MM.1S (cell line): Measurements from ENCODE around the gene ANKRD65.

Experiments used
- DNase-seq: peaks from one replicate; pipeline ENCODE4 v3.0.0-alpha.2; 2015
- H2AFZ ChIP-seq: fragments of 300-600 bp; sonication (generic); 2 replicates; pipeline ENCODE4 v1.6.0; 2016; ENCODE audit warnings: antibody characterized with exemption, low read length
- H3F3A ChIP-seq: fragments of 300-600 bp; sonication (generic); 2 replicates; pipeline ENCODE4 v1.6.1; 2016; ENCODE audit warnings: mild to moderate bottlenecking, antibody characterized with exemption, low read length, moderate library complexity, mixed read lengths; ENCODE audit not compliant: insufficient read depth
- H3K27ac ChIP-seq: fragments of 300-600 bp; sonication (generic); 2 replicates; pipeline ENCODE4 v1.5.1; 2016; ENCODE audit warnings: mild to moderate bottlenecking, low read length
- H3K27me3 ChIP-seq: fragments of 300-600 bp; sonication (generic); replicated peaks from 2 replicates; pipeline ENCODE4 v1.6.0; 2016; ENCODE audit warnings: low read length; ENCODE audit not compliant: insufficient read depth
- H3K36me3 ChIP-seq: fragments of 300-600 bp; sonication (generic); replicated peaks from 2 replicates; pipeline ENCODE4 v1.6.1; 2016; ENCODE audit warnings: mild to moderate bottlenecking, low read length, mixed read lengths; ENCODE audit not compliant: insufficient read depth
- H3K4me1 ChIP-seq: fragments of 300-600 bp; sonication (generic); 2 replicates; pipeline ENCODE4 v1.6.1; 2016; ENCODE audit warnings: low read length, mixed read lengths
- H3K4me2 ChIP-seq: fragments of 300-600 bp; sonication (generic); 2 replicates; pipeline ENCODE4 v1.6.0; 2016; ENCODE audit warnings: low read depth, low read length
- H3K4me3 ChIP-seq: fragments of 300-600 bp; sonication (generic); 2 replicates; pipeline ENCODE4 v1.5.1; 2016; ENCODE audit warnings: low read length, mixed read lengths
- H3K79me2 ChIP-seq: fragments of 300-600 bp; sonication (generic); 2 replicates; pipeline ENCODE4 v1.6.1; 2016; ENCODE audit warnings: mixed run types, low read length, mixed read lengths
- H3K9ac ChIP-seq: fragments of 300-600 bp; sonication (generic); 2 replicates; pipeline ENCODE4 v1.6.1; 2016; ENCODE audit warnings: low read length, mixed read lengths
- H3K9me2 ChIP-seq: fragments of 300-600 bp; sonication (generic); replicated peaks from 2 replicates; pipeline ENCODE4 v1.6.1; 2016; ENCODE audit warnings: mild to moderate bottlenecking, low read length, mixed read lengths; ENCODE audit not compliant: insufficient read depth
- H3K9me3 ChIP-seq: fragments of 300-600 bp; sonication (generic); replicated peaks from 2 replicates; pipeline ENCODE4 v1.6.1; 2016; ENCODE audit warnings: mild to moderate bottlenecking, low read length, mixed read lengths; ENCODE audit not compliant: insufficient read depth
- H4K20me1 ChIP-seq: fragments of 300-600 bp; sonication (generic); 2 replicates; pipeline ENCODE4 v1.6.1; 2016; ENCODE audit warnings: mild to moderate bottlenecking, low read length, moderate library complexity, mixed read lengths; ENCODE audit not compliant: insufficient read depth
- CTCF ChIP-seq: fragments of 300-600 bp; sonication (generic); IDR thresholded peaks from 2 replicates; pipeline ENCODE4 v1.5.1; 2016; ENCODE audit warnings: antibody characterized with exemption, low read length, mixed read lengths
- EZH2 ChIP-seq: fragments of 300-600 bp; sonication (generic); optimal IDR thresholded peaks from 2 replicates; pipeline ENCODE3; 2017; ENCODE audit warnings: low read depth, mild to moderate bottlenecking, antibody characterized with exemption, low read length, mixed read lengths
- EZH2phosphoT487 ChIP-seq: fragments of 300-600 bp; sonication (generic); IDR thresholded peaks from 2 replicates; pipeline ENCODE4 v1.6.1; 2018; ENCODE audit warnings: antibody characterized with exemption, low read length

The ANKRD65 gene

GRCh38 chr1:1441002-1441888, 20.2 kb upstream of the ANKRD65 start:
- H3K4me1 ChIP-seq: no peaks in the 10 kb centered on the region; the same call in 1 of the 2 replicates
- H2AFZ ChIP-seq: peak overlapping the region; percentile 68
- no peaks in the 10 kb centered on the region for H3F3A ChIP-seq
- DNase-seq: peak; percentile 36
- no peak overlapping the region for H3K4me2 ChIP-seq
- no peaks in the 10 kb centered on the region for H3K9me2 ChIP-seq
- no peaks in the 10 kb centered on the region for H3K36me3 ChIP-seq
- H3K79me2 ChIP-seq: no peaks in the 10 kb centered on the region
- no peaks in the 10 kb centered on the region for H4K20me1 ChIP-seq
- H3K4me3 ChIP-seq: no peak overlapping the region
- peaks cover 36% of the 10 kb centered on the region for H3K27me3 ChIP-seq
- no peak overlapping the region for H3K9ac ChIP-seq
- TF ChIP-seq EZH2phosphoT487 (no peak), CTCF (peak; percentile 82), EZH2 (no peak)
- H3K9me3 ChIP-seq: no peaks in the 10 kb centered on the region
- no peak overlapping the region for H3K27ac ChIP-seq

GRCh38 chr1:1440262-1441001, 19.4 kb upstream of the ANKRD65 start:
- Histone ChIP-seq H3K9me3 (no peaks in the 10 kb centered on the region), H3K79me2 (no peaks in the 10 kb centered on the region), H3K27ac (no peak overlapping the region), H2AFZ (peak overlapping the region; percentile 68), H3K27me3 (peaks cover 36% of the 10 kb centered on the region), H3K36me3 (no peaks in the 10 kb centered on the region), H3K9me2 (no peaks in the 10 kb centered on the region), H4K20me1 (no peaks in the 10 kb centered on the region), H3K4me3 (no peak overlapping the region), H3K4me1 (no peaks in the 10 kb centered on the region; the same call in 1 of the 2 replicates), H3F3A (no peaks in the 10 kb centered on the region), H3K9ac (no peak overlapping the region), H3K4me2 (no peak overlapping the region)
- no peak for TF ChIP-seq EZH2phosphoT487
- TF ChIP-seq CTCF: no peak
- no peak for TF ChIP-seq EZH2
- no peak for DNase-seq

- Histone ChIP-seq H3K27ac (no peak overlapping the region), H3K36me3 (no peaks in the 10 kb centered on the region), H2AFZ (no peak overlapping the region), H3K4me1 (no peaks in the 10 kb centered on the region; the same call in 1 of the 2 replicates), H3K4me2 (no peak overlapping the region), H3F3A (no peaks in the 10 kb centered on the region), H3K27me3 (peaks cover 42% of the 10 kb centered on the region), H4K20me1 (no peaks in the 10 kb centered on the region), H3K9me3 (no peaks in the 10 kb centered on the region), H3K9me2 (no peaks in the 10 kb centered on the region), H3K79me2 (no peaks in the 10 kb centered on the region), H3K4me3 (no peak overlapping the region), H3K9ac (no peak overlapping the region)
- no peak for DNase-seq
- TF ChIP-seq EZH2phosphoT487 (no peak), EZH2 (no peak), CTCF (no peak)
Measured at GRCh38 chr1:1439546-1440261, 18.6 kb upstream of the ANKRD65 start.
